Activated T-cell treated with anti-CD3 and anti-CD28 coated beads, Interleukin-2, amount 50 U/mL, for 1 hour (primary cell): ENCODE measurements around the gene OR1B1.
"Not testable (repeated sequence)": the region's sequence is repeated elsewhere in the genome, so short reads cannot be mapped to it uniquely, and the experiment has no call there.

Source experiments
- DNase-seq: peaks from one replicate; pipeline ENCODE4 v3.0.0-alpha.2; 2020

The OR1B1 gene

GRCh38 chr9:122657527-122657926, at the start of gene OR1B1:
Gene OR1B1, minus strand, starts transcription at chr9:122657627.
- no peak for DNase-seq

- no peak for DNase-seq
Observed at GRCh38 chr9:122695696-122696095, 38.3 kb upstream of the OR1B1 start.

- no peak for DNase-seq
Observed at GRCh38 chr9:122684851-122685250, 27.4 kb upstream of the OR1B1 start.

GRCh38 chr9:122672481-122672880, 15.1 kb upstream of the OR1B1 start:
- DNase-seq, result no peak

DNA sequence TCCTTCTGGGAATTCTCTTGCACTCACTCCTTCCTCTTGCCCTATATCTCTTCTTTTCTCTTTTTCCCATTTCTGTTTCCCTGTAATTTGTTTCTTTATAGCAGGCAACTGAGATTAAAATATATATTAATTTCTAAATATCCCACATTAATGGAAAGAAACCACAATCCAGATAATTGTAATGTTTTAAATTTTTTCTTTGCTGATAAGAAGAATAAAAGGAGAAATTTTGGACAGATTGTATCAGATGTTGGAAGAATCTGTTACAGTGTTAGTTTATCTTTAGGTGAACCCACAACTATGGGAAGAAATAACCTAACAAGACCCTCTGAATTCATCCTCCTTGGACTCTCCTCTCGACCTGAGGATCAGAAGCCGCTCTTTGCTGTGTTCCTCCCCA, 4.0 kb upstream of the OR1B1 start, which contains the start of gene OR1L1:
TSS of gene OR1L1 (plus strand) at position 301 of the 400 bp plus-strand sequence. CDS start at position 301, 0 bp downstream.
- DNase-seq, result no peak

DNA sequence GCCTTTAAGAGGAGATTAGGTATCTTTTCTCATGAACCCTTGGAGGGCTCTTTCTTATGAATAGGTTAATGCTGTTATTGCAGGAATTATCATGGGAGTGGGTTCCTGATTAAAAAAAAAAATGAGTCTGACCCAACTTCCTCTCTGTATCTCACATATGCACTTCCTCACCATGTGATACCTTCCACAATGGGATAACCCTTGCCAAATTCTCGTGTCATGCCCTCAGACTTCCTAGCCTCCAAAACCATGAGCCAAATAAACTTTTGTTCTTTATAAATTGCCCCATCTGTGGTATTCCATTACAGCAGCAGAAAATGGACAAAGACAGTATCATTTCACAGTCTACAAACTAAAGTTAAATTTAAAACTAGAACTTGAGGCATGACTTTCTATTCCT, 1.0 kb downstream of the OR1B1 start:
- no peak for DNase-seq

DNA sequence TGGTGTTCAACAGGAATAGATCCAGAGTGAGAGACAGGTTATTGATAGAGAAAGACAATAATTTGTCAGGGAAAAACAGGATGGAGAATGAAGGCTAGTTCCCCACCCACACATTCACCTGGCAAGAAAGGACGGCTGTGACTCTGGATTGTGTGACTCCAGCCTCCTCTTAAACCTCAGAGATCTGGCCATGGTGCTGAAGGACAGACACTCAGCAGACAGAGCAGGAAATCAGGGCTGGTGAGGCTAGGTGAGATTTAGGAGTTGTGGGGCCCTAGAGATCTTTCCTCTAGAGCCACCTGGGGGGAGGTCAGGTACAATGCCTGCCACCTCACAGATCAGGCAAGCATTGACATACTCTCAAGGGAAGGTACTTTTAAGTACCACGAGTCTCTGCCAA, 15.2 kb downstream of the OR1B1 start:
- no peak for DNase-seq

GRCh38 chr9:122619996-122620395, 37.4 kb downstream of the OR1B1 start:
- no peak for DNase-seq

DNA sequence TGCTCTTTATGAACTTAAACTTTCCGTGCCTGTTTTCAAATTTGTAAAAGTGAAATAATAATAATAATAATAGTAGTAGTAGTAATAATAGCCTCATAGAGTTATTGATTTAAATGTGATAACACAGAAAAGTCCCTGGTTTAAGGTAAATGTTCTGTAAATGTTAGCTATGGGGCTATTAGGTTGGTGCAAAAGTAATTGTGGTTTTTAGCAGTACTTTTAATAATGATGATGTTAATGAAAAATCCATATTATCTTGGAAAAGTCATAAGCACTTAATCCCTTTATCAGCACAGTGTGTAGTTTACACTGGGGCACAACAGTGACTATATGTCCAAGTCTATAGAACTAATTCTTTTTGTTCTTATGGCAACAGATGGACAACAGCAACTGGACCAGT, 43.1 kb downstream of the OR1B1 start, which contains the start of gene OR1Q1:
TSS of gene OR1Q1 (plus strand) at position 377 of the 400 bp plus-strand sequence. CDS start at position 377, 0 bp downstream.
- no peak for DNase-seq

GRCh38 chr9:122609804-122610203, 47.6 kb downstream of the OR1B1 start:
- DNase-seq, result no peak

DNA sequence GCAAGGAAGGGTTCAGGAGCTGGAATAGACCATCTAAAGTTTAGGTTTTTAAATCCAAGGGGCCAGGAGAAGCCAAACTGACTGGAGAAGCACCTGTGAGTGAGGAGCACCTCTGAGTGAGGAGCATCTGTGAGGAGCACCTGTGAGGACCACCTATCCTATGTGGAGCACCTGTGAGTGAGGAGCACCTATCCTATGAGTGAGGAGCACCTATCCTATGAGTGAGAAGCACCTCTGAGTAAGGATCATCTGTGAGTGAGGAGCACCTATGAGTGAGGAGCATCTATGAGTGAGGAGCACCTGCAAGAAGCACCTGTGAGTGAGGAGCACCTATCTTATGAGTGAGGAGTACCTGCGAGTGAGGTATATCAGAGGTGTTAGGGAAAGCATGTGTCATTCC, 50.8 kb downstream of the OR1B1 start:
- DNase-seq, result no peak

- DNase-seq, result no peak
Observed at GRCh38 chr9:122605691-122606090, 51.7 kb downstream of the OR1B1 start.

DNA sequence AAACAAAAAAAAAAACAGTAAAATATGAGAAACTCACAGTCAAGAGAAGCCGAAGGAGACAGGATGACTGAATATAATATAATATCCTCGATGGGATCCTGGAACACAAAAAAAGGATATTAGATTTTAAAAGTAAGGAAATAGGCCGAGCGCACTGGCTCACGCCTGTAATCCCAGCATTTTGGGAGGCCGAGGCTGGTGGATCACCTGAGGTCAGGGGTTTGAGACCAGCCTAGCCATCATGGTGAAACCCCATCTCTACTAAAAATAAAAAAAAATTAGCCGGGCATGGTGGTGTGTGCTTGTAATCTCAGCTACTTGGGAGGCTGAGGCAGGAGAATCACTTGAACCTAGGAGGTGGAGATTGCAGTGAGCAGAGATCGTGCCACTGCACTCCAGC, 74.1 kb downstream of the OR1B1 start, which contains the start of gene OR1L8:
TSS of gene OR1L8 (minus strand) at position 101 of the 400 bp plus-strand sequence. CDS start 14,907 bp downstream, outside the sequence.
- DNase-seq, result not testable (repeated sequence)

DNA sequence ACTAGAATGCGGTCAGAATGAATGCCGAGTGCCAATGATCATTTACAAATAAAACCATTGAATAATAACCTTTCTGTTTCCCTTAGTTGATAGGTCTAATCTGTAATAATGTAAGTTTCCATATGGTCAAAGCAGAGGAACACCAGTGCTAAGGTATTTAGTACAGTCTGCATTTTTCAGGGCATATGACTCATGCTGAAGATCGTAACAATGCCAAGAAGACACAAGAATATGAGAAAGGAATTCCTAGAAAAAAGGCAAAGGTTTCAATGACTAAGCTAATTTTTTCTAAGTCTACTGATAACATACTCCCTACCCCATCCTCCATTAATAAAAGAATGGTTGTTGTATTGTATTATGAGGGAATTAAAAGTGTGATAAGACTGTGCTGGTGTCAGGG, 77.1 kb downstream of the OR1B1 start:
- no peak for DNase-seq

GRCh38 chr9:122579874-122580273, 77.6 kb downstream of the OR1B1 start:
- no peak for DNase-seq
